Mesenchymal stem cell (in vitro differentiated cells and primary cell): ENCODE measurements around the gene SCYGR1.

Experiments
- DNase-seq: peaks from one replicate; pipeline ENCODE4 v3.0.0-alpha.2; 2013
- H2AFZ ChIP-seq: one replicate; pipeline ENCODE4 v1.6.1; 2013; ENCODE audit warnings: low read depth, mild to moderate bottlenecking, control low read depth, inconsistent platforms, low read length, moderate library complexity
- H2AK5ac ChIP-seq: 2 replicates; pipeline ENCODE4 v1.6.1; 2013; ENCODE audit warnings: low read length, moderate library complexity, mild to moderate bottlenecking, inconsistent platforms; ENCODE audit not compliant: severe bottlenecking
- H2BK120ac ChIP-seq: one replicate; pipeline ENCODE4 v1.6.1; 2013; ENCODE audit warnings: low read depth, mild to moderate bottlenecking, inconsistent platforms, low read length, moderate library complexity
- H2BK12ac ChIP-seq, 2 experiments: one replicate each; pipeline ENCODE4 v1.6.1; 2013; ENCODE audit warnings: inconsistent platforms in 2 of 2, low read length in 2 of 2, mild to moderate bottlenecking in 2 of 2, moderate library complexity in 2 of 2, control low read depth in 1 of 2
- H2BK15ac ChIP-seq: one replicate; pipeline ENCODE4 v1.6.1; 2013; ENCODE audit warnings: mild to moderate bottlenecking, low read depth, inconsistent platforms; ENCODE audit not compliant: poor library complexity, severe bottlenecking
- H2BK5ac ChIP-seq: 2 replicates; pipeline ENCODE4 v1.6.1; 2013; ENCODE audit warnings: low read depth, mild to moderate bottlenecking, low read length, control low read depth, inconsistent platforms; ENCODE audit not compliant: poor library complexity, severe bottlenecking
- H3K14ac ChIP-seq, 2 experiments: one replicate each; pipeline ENCODE4 v1.6.1; 2013; ENCODE audit warnings: inconsistent platforms in 2 of 2, low read length in 2 of 2, control low read depth in 1 of 2, mild to moderate bottlenecking in 1 of 2, moderate library complexity in 1 of 2
- H3K18ac ChIP-seq, 2 experiments: one replicate each; pipeline ENCODE4 v1.6.1; 2013; ENCODE audit warnings: inconsistent platforms in 2 of 2, low read length in 2 of 2, control low read depth in 1 of 2, low read depth in 1 of 2, mild to moderate bottlenecking in 1 of 2
- H3K23ac ChIP-seq, 2 experiments: one replicate each; pipeline ENCODE4 v1.6.1; 2013; ENCODE audit warnings: inconsistent platforms in 2 of 2, low read length in 2 of 2, mild to moderate bottlenecking in 2 of 2, moderate library complexity in 2 of 2, control low read depth in 1 of 2
- H3K27ac ChIP-seq: 2 replicates; pipeline ENCODE4 v1.5.1; 2013; ENCODE audit warnings: mild to moderate bottlenecking, moderate library complexity, low read length, control low read depth, inconsistent platforms; ENCODE audit not compliant: poor library complexity, severe bottlenecking
- H3K27me3 ChIP-seq, 2 experiments: 2 replicates each; pipeline versions ENCODE4 v1.6.1 to v1.7.0; 2013; ENCODE audit warnings: low read length in 2 of 2, mild to moderate bottlenecking in 2 of 2, moderate library complexity in 2 of 2, control low read depth in 1 of 2, inconsistent platforms in 1 of 2; ENCODE audit not compliant: control insufficient read depth in 1 of 2, insufficient read depth in 1 of 2
- H3K36me3 ChIP-seq, 2 experiments: 2 replicates each; pipeline versions ENCODE4 v1.6.1 to v1.7.0; 2013; ENCODE audit warnings: low read length in 2 of 2, control low read depth in 1 of 2, inconsistent platforms in 1 of 2, low read depth in 1 of 2, mild to moderate bottlenecking in 1 of 2; ENCODE audit not compliant: insufficient read depth in 2 of 2, control insufficient read depth in 1 of 2
- H3K4ac ChIP-seq, 2 experiments: one replicate each; pipeline ENCODE4 v1.6.1; 2013; ENCODE audit warnings: inconsistent platforms in 2 of 2, low read length in 2 of 2, mild to moderate bottlenecking in 2 of 2, moderate library complexity in 2 of 2, control low read depth in 1 of 2, low read depth in 1 of 2
- H3K4me1 ChIP-seq: 2 replicates; pipeline ENCODE4 v1.6.1; 2013; ENCODE audit warnings: low read depth, low read length, control low read depth; ENCODE audit not compliant: control insufficient read depth, insufficient read depth
- H3K4me2 ChIP-seq: 2 replicates; pipeline ENCODE4 v1.6.1; 2013; ENCODE audit warnings: low read length, mild to moderate bottlenecking, inconsistent platforms; ENCODE audit not compliant: poor library complexity, severe bottlenecking
- H3K4me3 ChIP-seq, 2 experiments: 2 replicates each; pipeline versions ENCODE4 v1.5.1 to v1.7.0; 2013; ENCODE audit warnings: low read length in 2 of 2, mild to moderate bottlenecking in 2 of 2, control low read depth in 1 of 2, low read depth in 1 of 2; ENCODE audit not compliant: insufficient read depth in 1 of 2
- H3K79me1 ChIP-seq: replicated peaks from 2 replicates; pipeline ENCODE4 v1.6.1; 2013; ENCODE audit warnings: mild to moderate bottlenecking, control low read depth, low read length, inconsistent platforms; ENCODE audit not compliant: poor library complexity, severe bottlenecking
- H3K9ac ChIP-seq: 2 replicates; pipeline ENCODE4 v1.7.0; 2013; ENCODE audit warnings: mild to moderate bottlenecking, low read length, moderate library complexity
- H3K9me3 ChIP-seq: 2 replicates; pipeline ENCODE4 v1.7.0; 2013; ENCODE audit warnings: mild to moderate bottlenecking, low read length; ENCODE audit not compliant: control insufficient read depth
- H4K8ac ChIP-seq: one replicate; pipeline ENCODE4 v1.6.1; 2013; ENCODE audit warnings: inconsistent platforms, mild to moderate bottlenecking, low read length, moderate library complexity
- H4K91ac ChIP-seq: one replicate; pipeline ENCODE4 v1.6.1; 2013; ENCODE audit warnings: mild to moderate bottlenecking, low read length, inconsistent platforms
- WGBS: methylation state at CpG from one replicate; pipeline ENCODE4 v1.1.7; 2013; ENCODE audit warnings: mixed read lengths; 5-methylcytosine and 5-hydroxymethylcytosine counted together

Gene SCYGR1

GRCh38 chr2:227349989-227350612 lies 37.6 kb downstream of the SCYGR1 start:
- Histone ChIP-seq H3K9ac (no peak overlapping the region), H2AK5ac (no peak overlapping the region), H3K4ac (no peak overlapping the region), H3K4me3 (no peak overlapping the region), H2BK12ac (no peak overlapping the region), H3K9me3 (no peaks in the 10 kb centered on the region), H2AFZ (no peak overlapping the region), H3K18ac (no peak overlapping the region), H3K23ac (no peak overlapping the region), H4K8ac (no peak overlapping the region), H3K27ac (no peak overlapping the region), H3K36me3 (peaks cover 0 to 64% of the 10 kb centered on the region in 2 experiments), H2BK5ac (no peak overlapping the region), H2BK120ac (no peak overlapping the region), H4K91ac (no peak overlapping the region), H3K4me2 (no peak overlapping the region), H3K27me3 (no peaks in the 10 kb centered on the region), H3K79me1 (peaks cover 10% of the 10 kb centered on the region), H3K4me1 (no peaks in the 10 kb centered on the region), H3K14ac (no peak overlapping the region), H2BK15ac (no peak overlapping the region)
- no peak for DNase-seq
- WGBS, result 100% methylated on average over 1 of the region's 7 CpGs

- Histone ChIP-seq H3K18ac (no peak overlapping the region), H3K36me3 (peaks cover 0 to 73% of the 10 kb centered on the region in 2 experiments), H3K9ac (no peak overlapping the region), H2BK12ac (no peak overlapping the region), H2AK5ac (no peak overlapping the region), H2AFZ (no peak overlapping the region), H3K23ac (no peak overlapping the region), H3K9me3 (no peaks in the 10 kb centered on the region), H2BK120ac (no peak overlapping the region), H3K79me1 (peaks cover 10% of the 10 kb centered on the region), H2BK5ac (no peak overlapping the region), H4K91ac (no peak overlapping the region), H3K4ac (no peak overlapping the region), H3K27me3 (no peaks in the 10 kb centered on the region), H3K27ac (no peak overlapping the region), H3K4me2 (no peak overlapping the region), H3K4me1 (no peaks in the 10 kb centered on the region), H2BK15ac (no peak overlapping the region), H3K14ac (no peak overlapping the region), H4K8ac (no peak overlapping the region), H3K4me3 (no peak overlapping the region)
- 100% methylated on average over 1 of the region's 2 CpGs for WGBS
- DNase-seq, result no peak
Observed at GRCh38 chr2:227348324-227348723, 39.4 kb downstream of the SCYGR1 start.

GRCh38 chr2:227347117-227347516 lies 40.6 kb downstream of the SCYGR1 start:
- Histone ChIP-seq H2AFZ (no peak overlapping the region), H3K18ac (no peak overlapping the region), H3K79me1 (peaks cover 8% of the 10 kb centered on the region), H4K91ac (no peak overlapping the region), H3K4me2 (no peak overlapping the region), H3K4me1 (no peaks in the 10 kb centered on the region), H2AK5ac (no peak overlapping the region), H3K14ac (no peak overlapping the region), H2BK15ac (no peak overlapping the region), H4K8ac (no peak overlapping the region), H3K4ac (no peak overlapping the region), H3K9me3 (no peaks in the 10 kb centered on the region), H2BK5ac (no peak overlapping the region), H3K27me3 (no peaks in the 10 kb centered on the region), H3K9ac (no peak overlapping the region), H3K23ac (no peak overlapping the region), H2BK12ac (peak overlapping the region in 1 of 2 experiments; percentile 21), H3K4me3 (no peak overlapping the region), H3K36me3 (peaks cover 0 to 76% of the 10 kb centered on the region in 2 experiments), H2BK120ac (no peak overlapping the region), H3K27ac (no peak overlapping the region)
- 84% methylated on average over 5 of the region's 7 CpGs for WGBS
- DNase-seq, result no peak

GRCh38 chr2:227344231-227344630 lies 43.5 kb downstream of the SCYGR1 start:
- Histone ChIP-seq H3K79me1 (peaks cover 4% of the 10 kb centered on the region), H3K4ac (no peak overlapping the region), H2AFZ (no peak overlapping the region), H3K4me2 (no peak overlapping the region), H3K14ac (no peak overlapping the region), H3K36me3 (peaks cover 0 to 85% of the 10 kb centered on the region in 2 experiments), H3K27ac (no peak overlapping the region), H3K4me1 (peaks cover 2% of the 10 kb centered on the region), H3K27me3 (no peaks in the 10 kb centered on the region), H3K18ac (no peak overlapping the region), H3K4me3 (no peak overlapping the region), H2BK5ac (no peak overlapping the region), H2BK120ac (no peak overlapping the region), H3K23ac (no peak overlapping the region), H4K8ac (no peak overlapping the region), H2BK15ac (no peak overlapping the region), H2AK5ac (no peak overlapping the region), H3K9ac (no peak overlapping the region), H2BK12ac (no peak overlapping the region), H3K9me3 (no peaks in the 10 kb centered on the region), H4K91ac (no peak overlapping the region)
- no peak for DNase-seq
- no CpG with 5 or more reads among the region's 2 CpGs for WGBS
